RWPE2 (cell line): ENCODE measurements around the gene CRYBB2.
"Not testable (repeated sequence)": the region's sequence is repeated elsewhere in the genome, so short reads cannot be mapped to it uniquely, and the experiment has no call there.

Experiments
- ATAC-seq: fragments of 200-7000 bp; cut with Tn5 transposase; 3 replicates; pipeline ENCODE4 v1.9.1; 2021; ENCODE audit warnings: low read depth
- DNase-seq: peaks from one replicate; pipeline ENCODE4 v3.0.0-alpha.2; 2020; ENCODE audit warnings: low spot score
- H3K27ac ChIP-seq: fragments of 450-650 bp; 2 replicates; pipeline ENCODE4 v1.5.1; 2017; ENCODE audit warnings: mild to moderate bottlenecking; ENCODE audit not compliant: poor library complexity, severe bottlenecking
- H3K27me3 ChIP-seq: fragments of 250-450 bp; sonication (Bioruptor Pico); 2 replicates; pipeline ENCODE4 v1.5.1; 2021; ENCODE audit warnings: mild to moderate bottlenecking, moderate library complexity; ENCODE audit not compliant: insufficient read depth, poor library complexity, severe bottlenecking
- H3K36me3 ChIP-seq: fragments of 250-450 bp; sonication (Bioruptor Pico); 2 replicates; pipeline ENCODE4 v1.5.1; 2020; ENCODE audit warnings: low read depth, mild to moderate bottlenecking, moderate library complexity
- H3K4me1 ChIP-seq: fragments of 250-450 bp; sonication (Bioruptor Pico); 2 replicates; pipeline ENCODE4 v1.5.1; 2021; ENCODE audit warnings: mild to moderate bottlenecking, moderate library complexity; ENCODE audit not compliant: insufficient read depth, poor library complexity, severe bottlenecking
- H3K4me3 ChIP-seq: fragments of 250-450 bp; sonication (Bioruptor Pico); 2 replicates; pipeline ENCODE4 v1.5.1; 2021; ENCODE audit warnings: mild to moderate bottlenecking, moderate library complexity; ENCODE audit not compliant: severe bottlenecking
- H3K9me3 ChIP-seq: fragments of 250-450 bp; sonication (Bioruptor Pico); 2 replicates; pipeline ENCODE4 v1.5.1; 2021; ENCODE audit warnings: mild to moderate bottlenecking, moderate library complexity; ENCODE audit not compliant: severe bottlenecking
- CTCF ChIP-seq: fragments of 450-650 bp; IDR thresholded peaks from one replicate; pipeline ENCODE4 v1.5.1; 2017; ENCODE audit warnings: mild to moderate bottlenecking, moderate library complexity; ENCODE audit not compliant: poor library complexity, severe bottlenecking

Gene CRYBB2

DNA sequence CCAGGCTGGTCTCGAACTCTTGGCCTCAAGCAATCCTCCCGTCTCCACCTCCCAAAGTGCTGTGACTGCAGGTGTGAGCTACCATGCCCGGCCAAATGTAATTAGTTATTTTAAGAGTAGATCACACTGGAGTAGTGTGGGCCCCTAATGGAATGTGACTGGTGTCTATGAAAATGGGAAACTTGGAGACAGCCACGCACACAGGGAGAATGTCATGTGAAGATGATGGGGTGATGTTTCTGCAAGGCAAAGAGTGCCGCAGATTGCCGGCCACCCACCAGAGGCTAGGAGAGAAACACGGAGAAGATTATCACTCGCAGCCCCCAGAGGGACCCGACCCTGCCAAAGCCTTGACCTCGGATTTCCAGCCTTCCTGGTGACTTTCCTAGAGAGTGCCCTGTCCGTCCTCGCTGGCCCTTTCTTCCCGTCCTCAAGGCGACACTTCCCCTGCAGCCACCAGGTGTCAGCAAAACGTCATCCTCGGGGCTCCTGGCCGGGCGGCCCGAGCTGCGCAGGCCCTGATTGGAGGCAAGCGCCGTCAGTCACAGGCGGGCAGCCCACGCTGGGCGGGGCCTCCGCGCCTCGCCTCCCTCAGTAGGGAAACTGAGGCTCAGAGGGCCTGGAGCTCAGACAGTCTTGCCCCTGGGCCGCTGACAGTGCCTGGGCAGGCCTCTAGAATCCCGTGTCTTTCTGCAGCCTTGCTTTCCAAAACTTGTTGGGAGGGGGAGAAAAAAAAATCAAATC, 16.3 kb downstream of the CRYBB2 start:
- Histone ChIP-seq H3K4me1 (no peaks in the 10 kb centered on the region), H3K9me3 (no peaks in the 10 kb centered on the region), H3K4me3 (no peak overlapping the region), H3K36me3 (no peaks in the 10 kb centered on the region), H3K27me3 (no peaks in the 10 kb centered on the region), H3K27ac (no peak overlapping the region)
- peak; percentile 88 for TF ChIP-seq CTCF
- ATAC-seq (peak; percentile 97), DNase-seq (peak; percentile 78)

DNA sequence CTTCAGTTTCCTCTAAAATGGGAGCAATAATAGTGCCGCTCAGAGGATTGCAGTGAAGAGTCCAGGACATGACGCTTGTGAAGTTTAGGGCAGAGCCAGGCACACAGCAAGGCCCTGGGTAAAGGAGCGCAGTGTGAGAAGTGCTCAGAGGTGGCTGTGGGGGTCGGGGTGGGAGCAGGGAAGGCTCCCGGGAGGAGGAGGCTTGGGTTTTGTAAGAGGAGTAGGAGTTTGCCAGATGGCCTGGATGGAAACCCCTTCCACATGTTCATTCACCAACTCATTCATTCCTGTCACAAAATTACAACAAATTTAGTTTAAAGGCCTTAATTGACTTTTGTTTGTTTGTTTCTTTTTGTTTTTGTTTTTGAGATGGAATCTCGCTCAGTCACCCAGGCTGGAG, 17.0 kb downstream of the CRYBB2 start:
- no peak overlapping the region for H3K4me3 ChIP-seq

GRCh38 chr22:25237503-25237902, 18.1 kb downstream of the CRYBB2 start:
- Histone ChIP-seq H3K9me3 (no peaks in the 10 kb centered on the region), H3K27ac (no peak overlapping the region), H3K27me3 (no peaks in the 10 kb centered on the region), H3K36me3 (no peaks in the 10 kb centered on the region), H3K4me3 (no peak overlapping the region), H3K4me1 (no peaks in the 10 kb centered on the region)
- no peak for DNase-seq
- TF ChIP-seq CTCF = no peak
- no peak for ATAC-seq

More for the DNA sequence above, 17.0 kb downstream of the CRYBB2 start:
- Histone ChIP-seq H3K36me3 (no peaks in the 10 kb centered on the region), H3K27me3 (no peaks in the 10 kb centered on the region), H3K27ac (no peak overlapping the region), H3K4me1 (no peaks in the 10 kb centered on the region), H3K9me3 (no peaks in the 10 kb centered on the region)
- ATAC-seq (no peak), DNase-seq (no peak)
- no peak for TF ChIP-seq CTCF

- H3K9me3 ChIP-seq, H3K27me3 ChIP-seq, ATAC-seq: not testable (repeated sequence)
Measured at GRCh38 chr22:25238058-25238457, 18.6 kb downstream of the CRYBB2 start.

DNA sequence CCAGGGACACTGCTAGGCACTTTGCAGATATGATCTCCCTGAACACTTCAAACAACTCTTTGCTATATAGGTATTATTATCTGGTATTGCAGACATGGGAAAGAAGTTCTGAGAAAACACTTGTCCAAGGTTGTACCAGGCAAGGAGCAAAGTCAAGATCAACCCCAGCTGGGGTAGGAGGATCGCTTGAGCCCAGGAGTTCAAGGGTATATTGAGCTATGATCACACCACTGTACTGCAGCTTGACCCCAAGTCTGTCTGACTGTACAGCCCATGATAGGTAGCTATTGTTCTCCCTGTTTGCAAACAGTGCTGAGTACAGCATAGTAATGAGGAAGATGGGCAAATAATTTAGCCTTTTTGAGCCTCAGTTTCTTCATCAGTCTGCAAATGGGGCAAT, 35.7 kb downstream of the CRYBB2 start:
- H3K4me3 ChIP-seq, H3K36me3 ChIP-seq, H3K27ac ChIP-seq, H3K27me3 ChIP-seq, ATAC-seq, H3K4me1 ChIP-seq, H3K9me3 ChIP-seq, DNase-seq: not testable (repeated sequence)

More at GRCh38 chr22:25238058-25238457, 18.6 kb downstream of the CRYBB2 start:
- not testable (repeated sequence) for H3K4me3 ChIP-seq, H3K27ac ChIP-seq, DNase-seq, H3K36me3 ChIP-seq, H3K4me1 ChIP-seq

GRCh38 chr22:25267567-25267966, 48.1 kb downstream of the CRYBB2 start:
- H3K27ac ChIP-seq, H3K4me1 ChIP-seq, DNase-seq, H3K36me3 ChIP-seq, ATAC-seq, H3K4me3 ChIP-seq, H3K9me3 ChIP-seq, H3K27me3 ChIP-seq: not testable (repeated sequence)

GRCh38 chr22:25268902-25269301, 49.5 kb downstream of the CRYBB2 start:
- not testable (repeated sequence) for ATAC-seq, H3K36me3 ChIP-seq, H3K27ac ChIP-seq, H3K4me3 ChIP-seq, H3K27me3 ChIP-seq, H3K4me1 ChIP-seq, DNase-seq, H3K9me3 ChIP-seq

DNA sequence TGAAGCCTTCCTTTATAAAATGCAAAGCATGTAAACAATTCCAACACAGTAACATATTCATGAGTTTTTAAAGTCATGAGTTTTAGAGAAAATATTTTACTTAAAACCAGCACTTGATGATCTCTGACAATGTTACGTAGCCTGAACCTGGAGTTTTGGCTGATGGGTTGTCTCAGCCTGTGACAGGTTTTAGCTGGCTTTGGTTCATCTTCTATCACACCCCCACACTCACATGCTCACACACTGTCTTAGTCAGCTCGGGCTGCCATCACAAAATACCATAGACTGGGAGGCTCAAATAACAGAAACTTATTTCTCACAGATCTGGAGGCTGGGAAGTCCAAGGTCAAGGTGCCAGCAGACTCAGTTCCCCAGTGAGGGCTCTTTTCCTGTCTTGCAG, 50.6 kb downstream of the CRYBB2 start:
- H3K27ac ChIP-seq = not testable (repeated sequence)

DNA sequence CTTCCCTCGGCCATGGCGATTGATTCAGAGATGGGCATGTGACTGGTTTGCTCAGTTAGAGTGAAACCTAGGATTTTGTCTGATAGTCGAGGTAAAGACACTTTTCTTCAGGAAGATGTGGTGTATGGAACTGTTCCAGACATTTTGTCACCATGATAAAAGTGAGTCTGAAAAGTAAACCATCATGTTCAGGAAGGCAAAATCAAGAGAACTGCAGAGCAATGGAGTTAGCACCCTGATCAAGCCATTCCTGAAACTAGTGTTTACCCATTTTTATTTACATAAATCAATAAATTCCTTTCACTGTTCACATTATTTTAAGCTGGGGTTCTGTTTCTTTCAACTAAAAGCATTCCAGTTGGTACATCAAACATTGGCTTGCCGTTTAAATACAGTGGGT, 53.8 kb downstream of the CRYBB2 start:
- H3K27me3 ChIP-seq, H3K4me1 ChIP-seq, H3K27ac ChIP-seq, H3K36me3 ChIP-seq, ATAC-seq, H3K4me3 ChIP-seq, H3K9me3 ChIP-seq, DNase-seq: not testable (repeated sequence)

More for the DNA sequence above, 50.6 kb downstream of the CRYBB2 start:
- H3K27me3 ChIP-seq, ATAC-seq, H3K4me1 ChIP-seq, DNase-seq, H3K4me3 ChIP-seq, H3K9me3 ChIP-seq, H3K36me3 ChIP-seq: not testable (repeated sequence)
